OCI-LY1 (cell line): ENCODE measurements around the gene HOXA5.

ENCODE experiments used
- H2AFZ ChIP-seq: fragments of 200-600 bp; sonication (generic), shearing (Covaris generic); 2 replicates; pipeline ENCODE4 v1.6.0; 2014; ENCODE audit warnings: antibody characterized with exemption, mild to moderate bottlenecking, low read length
- H3F3A ChIP-seq: fragments of 200-600 bp; sonication (generic), shearing (Covaris generic); 2 replicates; pipeline ENCODE4 v1.6.0; 2014; ENCODE audit warnings: mild to moderate bottlenecking, antibody characterized with exemption, low read length, moderate library complexity; ENCODE audit not compliant: insufficient read depth
- H3K27ac ChIP-seq: fragments of 200-600 bp; sonication (generic); 2 replicates; pipeline ENCODE4 v1.5.1; 2014; ENCODE audit warnings: low read length, mixed run types, mild to moderate bottlenecking, low read depth; ENCODE audit not compliant: poor library complexity, severe bottlenecking
- H3K27me3 ChIP-seq: fragments of 200-600 bp; sonication (generic); 2 replicates; pipeline ENCODE4 v1.6.0; 2014; ENCODE audit warnings: antibody characterized with exemption, mild to moderate bottlenecking, low read length, moderate library complexity; ENCODE audit not compliant: insufficient read depth
- H3K36me3 ChIP-seq: fragments of 200-600 bp; sonication (generic); 2 replicates; pipeline ENCODE4 v1.6.1; 2014; ENCODE audit warnings: mild to moderate bottlenecking, antibody characterized with exemption, low read length, moderate library complexity, mixed read lengths; ENCODE audit not compliant: insufficient read depth
- H3K4me1 ChIP-seq: fragments of 200-600 bp; sonication (generic); 2 replicates; pipeline ENCODE4 v1.5.1; 2014; ENCODE audit warnings: mild to moderate bottlenecking, low read length, moderate library complexity; ENCODE audit not compliant: insufficient read depth, severe bottlenecking
- H3K4me2 ChIP-seq: fragments of 200-600 bp; sonication (generic), shearing (Covaris generic); 2 replicates; pipeline ENCODE4 v1.6.1; 2014; ENCODE audit warnings: low read length
- H3K4me3 ChIP-seq: fragments of 200-600 bp; sonication (generic); 2 replicates; pipeline ENCODE4 v1.5.1; 2014; ENCODE audit warnings: low read length, low read depth, mild to moderate bottlenecking, mixed read lengths; ENCODE audit not compliant: poor library complexity, severe bottlenecking
- H3K79me2 ChIP-seq: fragments of 200-600 bp; shearing (Covaris generic); 2 replicates; pipeline ENCODE4 v1.6.1; 2016; ENCODE audit warnings: mixed run types, low read length, mixed read lengths; ENCODE audit not compliant: insufficient read depth
- H3K9ac ChIP-seq: fragments of 200-600 bp; sonication (generic), shearing (Covaris generic); 2 replicates; pipeline ENCODE4 v1.6.1; 2014; ENCODE audit warnings: mild to moderate bottlenecking, low read length, mixed read lengths
- H3K9me2 ChIP-seq: fragments of 200-600 bp; sonication (generic), shearing (Covaris generic); 2 replicates; pipeline ENCODE4 v1.6.1; 2014; ENCODE audit warnings: low read depth, mild to moderate bottlenecking, low read length, mixed read lengths
- H3K9me3 ChIP-seq: fragments of 200-600 bp; shearing (Covaris generic); 2 replicates; pipeline ENCODE4 v1.6.1; 2014; ENCODE audit warnings: low read length, mixed read lengths
- H4K20me1 ChIP-seq: fragments of 200-600 bp; sonication (generic), shearing (Covaris generic); 2 replicates; pipeline ENCODE4 v1.6.0; 2016; ENCODE audit warnings: mild to moderate bottlenecking, low read length; ENCODE audit not compliant: insufficient read depth
- EZH2 ChIP-seq: fragments of 200-600 bp; sonication (generic), shearing (Covaris generic); IDR thresholded peaks from 2 replicates; pipeline ENCODE4 v1.8.0; 2017; ENCODE audit warnings: borderline replicate concordance, mixed run types, mild to moderate bottlenecking, antibody characterized with exemption, low read length, moderate library complexity, mixed read lengths
- TF ChIP-seq, protein P1 (sequence below): fragments of 200-600 bp; sonication (generic), shearing (Covaris generic); IDR thresholded peaks from 2 replicates; pipeline ENCODE4 v1.5.1; 2017; ENCODE audit warnings: mild to moderate bottlenecking, antibody characterized with exemption, low read length, moderate library complexity, mixed read lengths

The HOXA5 gene

GRCh38 chr7:27188386-27189294, 45.2 kb upstream of the HOXA5 start:
- Histone ChIP-seq H3K27me3 (peaks cover 22% of the 10 kb centered on the region), H4K20me1 (no peaks in the 10 kb centered on the region), H3K4me2 (no peak overlapping the region), H3K27ac (no peak overlapping the region), H3K36me3 (no peaks in the 10 kb centered on the region), H3F3A (no peaks in the 10 kb centered on the region), H3K9me3 (no peaks in the 10 kb centered on the region), H3K9me2 (no peaks in the 10 kb centered on the region), H2AFZ (no peak overlapping the region), H3K4me3 (no peak overlapping the region), H3K9ac (no peak overlapping the region), H3K79me2 (no peaks in the 10 kb centered on the region), H3K4me1 (peaks cover 18% of the 10 kb centered on the region)
- TF ChIP-seq, protein P1, sequence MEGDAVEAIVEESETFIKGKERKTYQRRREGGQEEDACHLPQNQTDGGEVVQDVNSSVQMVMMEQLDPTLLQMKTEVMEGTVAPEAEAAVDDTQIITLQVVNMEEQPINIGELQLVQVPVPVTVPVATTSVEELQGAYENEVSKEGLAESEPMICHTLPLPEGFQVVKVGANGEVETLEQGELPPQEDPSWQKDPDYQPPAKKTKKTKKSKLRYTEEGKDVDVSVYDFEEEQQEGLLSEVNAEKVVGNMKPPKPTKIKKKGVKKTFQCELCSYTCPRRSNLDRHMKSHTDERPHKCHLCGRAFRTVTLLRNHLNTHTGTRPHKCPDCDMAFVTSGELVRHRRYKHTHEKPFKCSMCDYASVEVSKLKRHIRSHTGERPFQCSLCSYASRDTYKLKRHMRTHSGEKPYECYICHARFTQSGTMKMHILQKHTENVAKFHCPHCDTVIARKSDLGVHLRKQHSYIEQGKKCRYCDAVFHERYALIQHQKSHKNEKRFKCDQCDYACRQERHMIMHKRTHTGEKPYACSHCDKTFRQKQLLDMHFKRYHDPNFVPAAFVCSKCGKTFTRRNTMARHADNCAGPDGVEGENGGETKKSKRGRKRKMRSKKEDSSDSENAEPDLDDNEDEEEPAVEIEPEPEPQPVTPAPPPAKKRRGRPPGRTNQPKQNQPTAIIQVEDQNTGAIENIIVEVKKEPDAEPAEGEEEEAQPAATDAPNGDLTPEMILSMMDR: no peak

GRCh38 chr7:27187475-27188385, 44.2 kb upstream of the HOXA5 start:
- Histone ChIP-seq H3K9ac (no peak overlapping the region), H3K9me3 (no peaks in the 10 kb centered on the region), H2AFZ (no peak overlapping the region), H3K27ac (no peak overlapping the region), H3K27me3 (peaks cover 22% of the 10 kb centered on the region), H3K36me3 (no peaks in the 10 kb centered on the region), H3K4me1 (peaks cover 17% of the 10 kb centered on the region), H3K4me3 (no peak overlapping the region), H3K9me2 (no peaks in the 10 kb centered on the region), H4K20me1 (no peaks in the 10 kb centered on the region), H3K4me2 (no peak overlapping the region), H3F3A (no peaks in the 10 kb centered on the region), H3K79me2 (no peaks in the 10 kb centered on the region)
- TF ChIP-seq, protein P1: no peak
- TF ChIP-seq EZH2: no peak

DNA sequence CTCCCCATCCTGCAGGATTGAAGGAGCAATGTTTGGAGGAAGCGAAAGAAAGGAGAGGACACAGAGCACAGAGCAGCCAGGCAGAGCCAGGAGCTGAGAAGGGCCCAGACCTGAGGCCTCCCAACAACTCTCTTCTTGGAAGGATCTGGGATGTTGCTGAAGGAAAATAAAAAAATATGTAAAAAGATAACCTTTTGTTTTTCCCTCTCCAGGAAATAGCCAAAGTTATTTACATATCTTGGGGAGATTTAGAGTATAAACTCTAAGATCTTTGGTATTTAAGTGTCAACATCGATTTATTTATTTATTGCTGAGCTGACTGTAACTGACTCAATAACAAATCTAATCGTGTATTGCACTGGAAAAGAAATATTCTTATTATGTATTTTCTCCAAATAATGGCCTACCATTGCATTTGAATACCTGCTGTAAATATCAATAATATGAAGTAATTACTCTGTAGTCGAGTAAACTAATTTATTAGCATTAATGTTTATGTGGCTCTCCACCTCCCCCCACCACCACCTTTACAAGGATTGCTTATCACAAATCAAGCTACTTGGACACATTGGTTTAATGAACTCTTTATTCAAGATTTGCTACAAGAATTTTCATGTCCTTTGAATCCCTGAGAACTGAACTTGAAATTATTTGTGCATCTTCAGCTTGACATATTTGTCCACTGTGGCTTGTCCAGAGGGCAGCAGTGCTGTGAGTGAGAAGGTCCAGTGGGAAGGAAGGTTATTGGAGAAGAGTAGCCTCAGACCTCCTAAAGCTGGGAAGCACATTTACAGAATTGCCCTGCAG, 43.4 kb upstream of the HOXA5 start:
- TF ChIP-seq, protein P1: no peak
- TF ChIP-seq EZH2: no peak
- no peak overlapping the region for H3K4me3 ChIP-seq
- H3K4me2 ChIP-seq: no peak overlapping the region
- no peaks in the 10 kb centered on the region for H3K36me3 ChIP-seq
- H3K4me1 ChIP-seq: peaks cover 16% of the 10 kb centered on the region
- no peaks in the 10 kb centered on the region for H3K9me3 ChIP-seq
- no peaks in the 10 kb centered on the region for H4K20me1 ChIP-seq
- H2AFZ ChIP-seq: no peak overlapping the region
- no peaks in the 10 kb centered on the region for H3K79me2 ChIP-seq
- H3K27me3 ChIP-seq: peaks cover 22% of the 10 kb centered on the region
- no peaks in the 10 kb centered on the region for H3K9me2 ChIP-seq
- H3K9ac ChIP-seq: no peak overlapping the region
- H3F3A ChIP-seq: no peaks in the 10 kb centered on the region
- H3K27ac ChIP-seq: no peak overlapping the region
